ENCODE data around the gene NCBP1.
"Not testable (repeated sequence)": the region's sequence is repeated elsewhere in the genome, so short reads cannot be mapped to it uniquely, and the experiment has no call there.

GRCh38 chr9:97622483-97622882, 11.1 kb upstream of the NCBP1 start:
- TF ChIP-seq CTCF (IDR thresholded peaks at IDR 0.05); POLR2A (IDR thresholded peaks at IDR 0.05; ENCODE audit: low read length); FOSL2 (IDR thresholded peaks at IDR 0.05); FOSL2 (CRISPR knock-in tag; IDR thresholded peaks at IDR 0.05); CEBPB (IDR thresholded peaks at IDR 0.05); EP300 (IDR thresholded peaks at IDR 0.05); MAFK (IDR thresholded peaks at IDR 0.05; ENCODE audit: partially characterized antibody); REST (IDR thresholded peaks at IDR 0.05); PHF8 (IDR thresholded peaks at IDR 0.05; ENCODE audit: borderline replicate concordance, low read depth): not testable (repeated sequence)

Data from A549 (cell line).